IPS-18a (cell line): Measurements from ENCODE around the gene KRTCAP2.
"Not testable (repeated sequence)": the region's sequence is repeated elsewhere in the genome, so short reads cannot be mapped to it uniquely, and the experiment has no call there.

Source experiments
- H3K27ac ChIP-seq: one replicate; pipeline ENCODE4 v1.5.1; 2013; ENCODE audit warnings: low read length
- H3K27me3 ChIP-seq: one replicate; pipeline ENCODE4 v1.6.1; 2013; ENCODE audit warnings: mild to moderate bottlenecking, low read length; ENCODE audit not compliant: control insufficient read depth, insufficient read depth
- H3K36me3 ChIP-seq: one replicate; pipeline ENCODE4 v1.6.1; 2013; ENCODE audit warnings: low read depth, low read length; ENCODE audit not compliant: control insufficient read depth
- H3K4me1 ChIP-seq: one replicate; pipeline ENCODE4 v1.6.1; 2013; ENCODE audit warnings: low read depth, low read length; ENCODE audit not compliant: control insufficient read depth
- H3K4me3 ChIP-seq: one replicate; pipeline ENCODE4 v1.5.1; 2013; ENCODE audit warnings: low read length
- H3K9ac ChIP-seq: one replicate; pipeline ENCODE4 v1.6.1; 2013; ENCODE audit warnings: mild to moderate bottlenecking, low read length, moderate library complexity
- H3K9me3 ChIP-seq: one replicate; pipeline ENCODE4 v1.6.1; 2013; ENCODE audit warnings: low read depth, low read length; ENCODE audit not compliant: control insufficient read depth

Gene KRTCAP2

DNA sequence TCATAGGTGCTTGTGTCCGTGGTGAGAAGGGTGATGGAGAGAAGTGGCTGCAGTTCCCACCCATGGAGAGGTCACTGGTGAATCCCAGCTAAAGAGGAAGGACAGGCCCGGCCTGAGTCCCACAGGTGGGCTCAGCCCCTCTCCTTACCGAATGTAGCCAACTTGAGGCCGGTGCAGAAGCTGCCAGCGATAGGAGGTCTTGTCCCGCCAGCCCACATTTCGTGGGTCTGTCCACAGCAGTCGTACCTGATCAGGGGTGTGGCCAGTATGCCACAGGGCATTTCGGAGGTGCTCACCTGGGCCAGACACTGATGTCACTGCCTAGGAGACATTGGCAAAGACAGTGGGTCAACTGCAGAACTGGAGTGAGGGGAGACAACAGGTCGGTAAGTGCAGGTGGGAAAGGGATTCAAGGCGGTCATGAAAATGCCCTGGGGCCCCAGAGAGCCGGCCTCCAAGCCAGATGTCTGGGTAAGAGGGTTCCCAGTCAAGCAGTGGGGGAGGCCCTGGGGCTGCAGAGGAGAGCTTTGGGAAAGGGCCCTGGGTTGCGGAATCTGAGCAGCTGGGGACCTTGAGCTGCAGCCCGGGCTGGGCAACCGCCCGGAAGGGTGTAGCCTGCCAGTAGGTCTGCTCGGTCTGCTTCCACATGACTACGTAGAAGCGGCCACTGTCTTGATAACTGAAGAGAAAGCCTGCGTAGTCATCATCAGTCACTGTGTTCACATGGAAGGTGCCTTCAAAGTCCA lies 24.0 kb upstream of the KRTCAP2 start:
- Histone ChIP-seq H3K4me3 (peak overlapping the region; percentile 99), H3K9ac (peak overlapping the region; percentile 99), H3K27me3 (no peaks in the 10 kb centered on the region), H3K36me3 (peaks cover 55% of the 10 kb centered on the region), H3K9me3 (no peaks in the 10 kb centered on the region), H3K27ac (peak overlapping the region; percentile 88), H3K4me1 (peaks cover 17% of the 10 kb centered on the region)

GRCh38 chr1:155196103-155196892 lies 23.2 kb upstream of the KRTCAP2 start:
- Histone ChIP-seq H3K27ac (peak overlapping the region; percentile 98), H3K4me3 (peak overlapping the region; percentile 99), H3K9ac (peak overlapping the region; percentile 99)

GRCh38 chr1:155195201-155196102 lies 22.3 kb upstream of the KRTCAP2 start:
- H3K4me3 ChIP-seq, result peak overlapping the region; percentile 99
- peaks cover 17% of the 10 kb centered on the region for H3K4me1 ChIP-seq
- peaks cover 39% of the 10 kb centered on the region for H3K36me3 ChIP-seq
- peak overlapping the region; percentile 98 for H3K27ac ChIP-seq
- H3K27me3 ChIP-seq, result no peaks in the 10 kb centered on the region
- H3K9me3 ChIP-seq, result no peaks in the 10 kb centered on the region
- H3K9ac ChIP-seq, result peak overlapping the region; percentile 99

More at GRCh38 chr1:155196103-155196892, 23.2 kb upstream of the KRTCAP2 start:
- Histone ChIP-seq H3K4me1 (peaks cover 17% of the 10 kb centered on the region), H3K27me3 (no peaks in the 10 kb centered on the region), H3K9me3 (no peaks in the 10 kb centered on the region), H3K36me3 (peaks cover 48% of the 10 kb centered on the region)

- peaks cover 26% of the 10 kb centered on the region for H3K36me3 ChIP-seq
- peaks cover 17% of the 10 kb centered on the region for H3K4me1 ChIP-seq
- H3K27ac ChIP-seq, result peak overlapping the region; percentile 96
- H3K4me3 ChIP-seq, result peak overlapping the region; percentile 99
- peak overlapping the region; percentile 99 for H3K9ac ChIP-seq
- H3K9me3 ChIP-seq, H3K27me3 ChIP-seq: not testable (repeated sequence)
These were observed 20.8 kb upstream of the KRTCAP2 start for GRCh38 chr1:155193991-155194240.

GRCh38 chr1:155193275-155193990 lies 20.3 kb upstream of the KRTCAP2 start:
- H3K9ac ChIP-seq, result peak overlapping the region; percentile 99
- H3K27ac ChIP-seq, result peak overlapping the region; percentile 96

GRCh38 chr1:155192346-155193274 lies 19.5 kb upstream of the KRTCAP2 start:
- peaks cover 13% of the 10 kb centered on the region for H3K36me3 ChIP-seq
- H3K27ac ChIP-seq, result peak overlapping the region; percentile 12
- peak overlapping the region; percentile 99 for H3K9ac ChIP-seq
- H3K4me1 ChIP-seq, result peaks cover 17% of the 10 kb centered on the region
- H3K27me3 ChIP-seq, result no peaks in the 10 kb centered on the region
- H3K9me3 ChIP-seq, result no peaks in the 10 kb centered on the region
- H3K4me3 ChIP-seq, result peak overlapping the region; percentile 99

More at GRCh38 chr1:155193275-155193990, 20.3 kb upstream of the KRTCAP2 start:
- H3K27me3 ChIP-seq, result no peaks in the 10 kb centered on the region
- H3K4me3 ChIP-seq, result peak overlapping the region; percentile 99
- no peaks in the 10 kb centered on the region for H3K9me3 ChIP-seq
- peaks cover 21% of the 10 kb centered on the region for H3K36me3 ChIP-seq
- peaks cover 17% of the 10 kb centered on the region for H3K4me1 ChIP-seq

DNA sequence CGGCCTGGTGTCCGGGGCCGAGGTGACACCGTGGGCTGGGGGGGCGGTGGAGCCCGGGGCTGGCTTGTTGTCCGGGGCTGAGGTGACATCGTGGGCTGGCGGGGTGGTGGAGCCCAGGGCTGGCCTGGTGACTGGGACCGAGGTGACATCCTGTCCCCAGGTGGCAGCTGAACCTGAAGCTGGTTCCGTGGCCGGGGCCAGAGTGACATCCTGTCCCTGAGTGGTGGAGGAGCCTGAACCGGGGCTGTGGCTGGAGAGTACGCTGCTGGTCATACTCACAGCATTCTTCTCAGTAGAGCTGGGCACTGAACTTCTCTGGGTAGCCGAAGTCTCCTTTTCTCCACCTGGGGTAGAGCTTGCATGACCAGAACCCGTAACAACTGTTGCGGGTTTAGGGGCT lies 18.8 kb upstream of the KRTCAP2 start:
- Histone ChIP-seq H3K9ac (no peak overlapping the region), H3K9me3 (no peaks in the 10 kb centered on the region), H3K4me3 (no peak overlapping the region), H3K4me1 (peaks cover 10% of the 10 kb centered on the region), H3K27me3 (no peaks in the 10 kb centered on the region), H3K36me3 (peaks cover 6% of the 10 kb centered on the region), H3K27ac (no peak overlapping the region)

- not testable (repeated sequence) for H3K9ac ChIP-seq, H3K9me3 ChIP-seq, H3K27ac ChIP-seq, H3K36me3 ChIP-seq, H3K4me3 ChIP-seq, H3K27me3 ChIP-seq
- H3K4me1 ChIP-seq, result peaks cover 20% of the 10 kb centered on the region
These were observed 16.8 kb upstream of the KRTCAP2 start for GRCh38 chr1:155189926-155190325.

GRCh38 chr1:155188268-155188667 lies 15.2 kb upstream of the KRTCAP2 start:
- H3K4me3 ChIP-seq, result no peak overlapping the region

DNA sequence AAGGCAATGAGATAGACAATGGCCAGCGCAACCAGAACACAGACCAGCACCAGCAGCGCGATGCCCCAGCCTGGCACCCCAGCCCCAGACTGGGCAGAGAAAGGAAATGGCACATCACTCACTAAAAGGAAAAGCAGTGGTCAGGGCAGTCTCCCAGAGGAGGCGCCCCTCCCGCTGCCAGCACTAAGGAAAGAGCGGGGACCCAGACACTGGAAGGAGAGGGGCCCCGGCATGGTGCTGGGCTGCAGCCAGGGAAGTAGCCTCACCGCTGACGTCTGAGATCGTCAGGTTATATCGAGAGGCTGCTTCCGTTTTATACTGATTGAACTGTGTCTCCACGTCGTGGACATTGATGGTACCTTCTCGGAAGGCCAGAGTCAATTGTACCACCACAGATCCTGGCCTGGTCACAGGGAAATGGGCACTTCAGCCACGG lies 14.4 kb upstream of the KRTCAP2 start:
- Histone ChIP-seq H3K4me1 (peaks cover 15% of the 10 kb centered on the region), H3K27me3 (no peaks in the 10 kb centered on the region), H3K9ac (no peak overlapping the region), H3K27ac (no peak overlapping the region), H3K9me3 (no peaks in the 10 kb centered on the region), H3K36me3 (peaks cover 5% of the 10 kb centered on the region), H3K4me3 (no peak overlapping the region)

More at GRCh38 chr1:155188268-155188667, 15.2 kb upstream of the KRTCAP2 start:
- Histone ChIP-seq H3K36me3 (peaks cover 5% of the 10 kb centered on the region), H3K27me3 (no peaks in the 10 kb centered on the region), H3K27ac (no peak overlapping the region), H3K9me3 (no peaks in the 10 kb centered on the region), H3K4me1 (peaks cover 15% of the 10 kb centered on the region), H3K9ac (no peak overlapping the region)
